HepG2 (cell line): ENCODE data around the gene APOLD1. TPM values are rescaled to one million over a fixed set of nuclear protein-coding genes. Genes with fewer than 3 reads are reported as not detected.
A peak's percentile ranks its signal among the peaks of the same experiment; 100 is the strongest.

Source experiments
- ATAC-seq: fragments of 200-7000 bp; cut with Tn5 transposase; 3 replicates; pipeline ENCODE4 v1.9.1; 2020; ENCODE audit warnings: mild to moderate bottlenecking, moderate library complexity
- BruUV-seq: library from RNA; stranded (reverse); fragments of 400-500 nt; replicated peaks from 2 replicates; lab custom pipeline; 2021; lab: Mats Ljungman, UMichigan
- CTCF ChIA-PET: fragments of 300-600 bp; formaldehyde crosslinking; extraction: SDS; loops from one replicate; lab custom pipeline; 2021; ENCODE audit warnings: low total read pairs, inconsistent platforms, low intra/inter-chr PET ratio; lab: Yijun Ruan, JAX
- POLR2A ChIA-PET: fragments of 350-600 bp; sonication (Branson Sonifier 250); formaldehyde crosslinking; loops from one replicate; lab custom pipeline; 2020; ENCODE audit warnings: antibody characterized with exemption, inconsistent platforms; lab: Yijun Ruan, JAX
- DNase-seq: peaks from one replicate; pipeline ENCODE4 v3.0.0-alpha.2; 2015; ENCODE audit warnings: low spot score
- FAIRE-seq: peaks from 3 replicates; lab custom pipeline; 2011; peaks lifted over from hg19 to GRCh38; lab: Jason Lieb, UNC
- H2AFZ ChIP-seq: one replicate; pipeline ENCODE4 v1.6.1; 2011; ENCODE audit warnings: low read length, inconsistent platforms
- H3K27ac ChIP-seq: fragments of 300-600 bp; 3 replicates; pipeline ENCODE4 v1.8.0; 2011; ENCODE audit warnings: mixed run types, mild to moderate bottlenecking, mixed read lengths, low read length, inconsistent platforms; ENCODE audit not compliant: insufficient read depth; ENCODE audit errors: extremely low read length
- H3K27me3 ChIP-seq, 2 experiments: fragments of 200-600 bp in 1 of 2; 2 replicates in 1 of 2; 3 replicates in 1 of 2; pipeline versions ENCODE4 v1.6.0 to v1.8.0; 2011; ENCODE audit warnings: low read length in 2 of 2, mild to moderate bottlenecking in 2 of 2, moderate library complexity in 2 of 2, inconsistent platforms in 1 of 2; ENCODE audit not compliant: insufficient read depth in 2 of 2, control insufficient read depth in 1 of 2
- H3K36me3 ChIP-seq, 2 experiments: fragments of 200-600 bp in 1 of 2; replicated peaks in 1 of 2; 2 replicates in 1 of 2; 3 replicates in 1 of 2; pipeline versions ENCODE4 v1.5.1 to v1.8.0; 2011; ENCODE audit warnings: low read length in 2 of 2, inconsistent platforms in 1 of 2; ENCODE audit not compliant: insufficient read depth in 2 of 2, control insufficient read depth in 1 of 2
- H3K4me1 ChIP-seq: 2 replicates; pipeline ENCODE4 v1.5.1; 2012; ENCODE audit warnings: low read length, inconsistent platforms; ENCODE audit not compliant: insufficient read depth
- H3K4me2 ChIP-seq: 2 replicates; pipeline ENCODE4 v1.6.0; 2011; ENCODE audit warnings: low read depth, low read length, inconsistent platforms
- H3K4me3 ChIP-seq, 3 experiments: fragments of 200-600 bp in 1 of 3; sonication (generic), shearing (Covaris generic) in 1 of 3; replicated peaks in 1 of 3; 2 replicates each; pipeline ENCODE4 v1.5.1; 2011 to 2016; ENCODE audit warnings: low read length in 3 of 3, inconsistent platforms in 2 of 3, low read depth in 2 of 3, mild to moderate bottlenecking in 2 of 3, control low read depth in 1 of 3, mixed read lengths in 1 of 3; ENCODE audit not compliant: insufficient read depth in 1 of 3
- H3K79me2 ChIP-seq: one replicate; pipeline ENCODE4 v1.6.1; 2011; ENCODE audit warnings: low read length, inconsistent platforms; ENCODE audit not compliant: insufficient read depth
- H3K9ac ChIP-seq: 2 replicates; pipeline ENCODE4 v1.6.0; 2011; ENCODE audit warnings: mild to moderate bottlenecking, low read depth, low read length, inconsistent platforms; ENCODE audit not compliant: insufficient read depth
- H3K9me3 ChIP-seq: 2 replicates; pipeline ENCODE4 v1.5.1; 2012; ENCODE audit warnings: mild to moderate bottlenecking, low read length
- H4K20me1 ChIP-seq: 2 replicates; pipeline ENCODE4 v1.6.0; 2011; ENCODE audit warnings: inconsistent platforms, mild to moderate bottlenecking, low read length, moderate library complexity; ENCODE audit not compliant: insufficient read depth
- GFI1 ChIP-seq: sonication (generic); formaldehyde crosslinking; IDR thresholded peaks from 2 replicates; pipeline ENCODE4 v1.5.0; 2020; ENCODE audit warnings: missing genetic modification reagents, mild to moderate bottlenecking, borderline replicate concordance
- NR2F2 ChIP-seq: IDR thresholded peaks from 2 replicates; pipeline ENCODE4 v1.6.1; 2012; ENCODE audit warnings: low read depth, inconsistent platforms, borderline replicate concordance
- ZBTB8A ChIP-seq: sonication (generic); formaldehyde crosslinking; IDR thresholded peaks from 2 replicates; pipeline ENCODE4 v1.4.0; 2020; ENCODE audit warnings: mild to moderate bottlenecking, low read depth, missing genetic modification reagents, borderline replicate concordance
- ZNF543 ChIP-seq: sonication (generic); formaldehyde crosslinking; IDR thresholded peaks from 2 replicates; pipeline ENCODE4 v1.4.0; 2020; ENCODE audit warnings: mild to moderate bottlenecking, missing genetic modification reagents
- ZNF768 ChIP-seq: sonication (generic); formaldehyde crosslinking; IDR thresholded peaks from 2 replicates; pipeline ENCODE4 v1.4.0; 2020; ENCODE audit warnings: missing genetic modification reagents
- WGBS: methylation state at CpG from one replicate; pipeline ENCODE4 v1.1.6; 2017; ENCODE audit warnings: low lambda C conversion rate; 5-methylcytosine and 5-hydroxymethylcytosine counted together
- in situ Hi-C: cut with HindIII; loops from 2 replicates; pipeline ENCODE4 v1.10.0; 2017; ENCODE audit warnings: low pct_unique_long_range_greater_than_20kb; ENCODE audit not compliant: extremely low pct_ligation_motif_present
- intact Hi-C: fragments of 100-400 bp; cut with micrococcal nuclease; formaldehyde crosslinking; loops from one replicate; pipeline ENCODE4 v1.10.0; 2022; ENCODE audit not compliant: unreplicated experiment
- polyA plus RNA-seq, 8 experiments: library from polyadenylated mRNA; depleted of rRNA in 3 of 8; stranded (reverse) in 7 of 8; unstranded in 1 of 8; fragments of >200 nt; fragmentation: Illumina TruSeq in 4 of 8; extraction: Trizol in 4 of 8; gene quantifications; 2 replicates each; pipeline versions ENCODE4 v1.2.1 to v1.2.3, GENCODE V29; 2011 to 2016; ENCODE audit warnings: low read depth in 4 of 8, missing spikeins in 1 of 8, mixed read lengths in 1 of 8; ENCODE audit not compliant: insufficient read depth in 1 of 8
- total RNA-seq, 5 experiments: library from RNA; depleted of rRNA; stranded (reverse); fragments of >200 nt; fragmentation: Illumina TruSeq; extraction: Trizol; gene quantifications; 2 replicates each; pipeline ENCODE4 v1.2.3, GENCODE V29; 2016; ENCODE audit warnings: low read depth in 1 of 5
- TF ChIP-seq, protein P1 (sequence below): sonication (generic); formaldehyde crosslinking; IDR thresholded peaks from 2 replicates; pipeline ENCODE4 v1.8.1; 2022; ENCODE audit warnings: low read depth, mild to moderate bottlenecking, missing genetic modification reagents

APOLD1 gene
- total and polyA plus RNA-seq, 2 of the 13 experiments (the other 11 are each of a cell fraction or from before 2014, with no cell fraction given) = 0.20 to 0.84 TPM

DNA sequence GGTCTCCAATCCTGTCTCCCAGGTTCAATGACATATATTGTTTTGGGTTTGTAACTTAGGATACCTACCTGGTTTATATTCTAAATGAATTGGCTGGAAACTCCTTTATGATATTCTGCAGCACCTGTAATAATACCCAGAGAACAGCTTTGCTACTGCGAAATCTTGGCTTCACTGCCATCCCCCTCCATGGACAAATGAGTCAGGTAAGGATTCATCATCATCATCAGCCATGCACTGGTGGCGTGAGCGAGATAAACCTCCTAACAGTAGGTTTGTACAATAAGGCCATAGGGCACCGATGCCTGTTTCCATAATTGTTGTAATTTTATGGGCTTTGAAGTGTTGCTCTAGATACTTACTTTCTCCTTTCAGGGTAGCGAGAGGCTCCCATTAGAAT lies 38.4 kb downstream of the APOLD1 start:
- Histone ChIP-seq H3K9me3 (no peaks in the 10 kb centered on the region), H3K36me3 (peaks cover 22 to 86% of the 10 kb centered on the region in 2 experiments), H3K4me2 (no peak overlapping the region), H3K27me3 (no peaks in the 10 kb centered on the region), H3K4me3 (no peak overlapping the region), H3K79me2 (peaks cover 4% of the 10 kb centered on the region), H3K27ac (no peak overlapping the region), H4K20me1 (no peaks in the 10 kb centered on the region), H3K9ac (no peak overlapping the region), H3K4me1 (no peaks in the 10 kb centered on the region), H2AFZ (no peak overlapping the region)
- FAIRE-seq (no peak), ATAC-seq (no peak), DNase-seq (no peak)
- TSS peak; percentile 17 for BruUV-seq
- ChIA-PET CTCF (no interaction called here), POLR2A (no interaction called here)
- 99% methylated on average over 5 of the region's 5 CpGs for WGBS
- TF ChIP-seq, protein P1, sequence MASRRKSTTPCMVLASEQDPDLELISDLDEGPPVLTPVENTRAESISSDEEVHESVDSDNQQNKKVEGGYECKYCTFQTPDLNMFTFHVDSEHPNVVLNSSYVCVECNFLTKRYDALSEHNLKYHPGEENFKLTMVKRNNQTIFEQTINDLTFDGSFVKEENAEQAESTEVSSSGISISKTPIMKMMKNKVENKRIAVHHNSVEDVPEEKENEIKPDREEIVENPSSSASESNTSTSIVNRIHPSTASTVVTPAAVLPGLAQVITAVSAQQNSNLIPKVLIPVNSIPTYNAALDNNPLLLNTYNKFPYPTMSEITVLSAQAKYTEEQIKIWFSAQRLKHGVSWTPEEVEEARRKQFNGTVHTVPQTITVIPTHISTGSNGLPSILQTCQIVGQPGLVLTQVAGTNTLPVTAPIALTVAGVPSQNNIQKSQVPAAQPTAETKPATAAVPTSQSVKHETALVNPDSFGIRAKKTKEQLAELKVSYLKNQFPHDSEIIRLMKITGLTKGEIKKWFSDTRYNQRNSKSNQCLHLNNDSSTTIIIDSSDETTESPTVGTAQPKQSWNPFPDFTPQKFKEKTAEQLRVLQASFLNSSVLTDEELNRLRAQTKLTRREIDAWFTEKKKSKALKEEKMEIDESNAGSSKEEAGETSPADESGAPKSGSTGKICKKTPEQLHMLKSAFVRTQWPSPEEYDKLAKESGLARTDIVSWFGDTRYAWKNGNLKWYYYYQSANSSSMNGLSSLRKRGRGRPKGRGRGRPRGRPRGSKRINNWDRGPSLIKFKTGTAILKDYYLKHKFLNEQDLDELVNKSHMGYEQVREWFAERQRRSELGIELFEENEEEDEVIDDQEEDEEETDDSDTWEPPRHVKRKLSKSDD (CRISPR knock-in tag) = no peak
- TF ChIP-seq GFI1 (CRISPR knock-in tag) = no peak
- TF ChIP-seq NR2F2 = no peak
- intact Hi-C loops = no loop called here
- in situ Hi-C loops = no loop called here

- intact Hi-C loops = loop anchor here (5.0 kb wide), 3 partner anchors 57 to 377 kb away; partner anchors contain the start of gene GPRC5A
- Histone ChIP-seq H3K4me3 (no peak overlapping the region), H2AFZ (no peak overlapping the region), H3K36me3 (peaks cover 2 to 5% of the 10 kb centered on the region in 2 experiments; a peak in 2 of 5 replicates), H3K27ac (no peak overlapping the region), H4K20me1 (no peaks in the 10 kb centered on the region), H3K27me3 (no peaks in the 10 kb centered on the region), H3K79me2 (no peaks in the 10 kb centered on the region), H3K4me1 (no peaks in the 10 kb centered on the region), H3K9ac (no peak overlapping the region), H3K4me2 (no peak overlapping the region), H3K9me3 (no peaks in the 10 kb centered on the region)
- no TSS peak for BruUV-seq
- WGBS = 96% methylated on average over 7 of the region's 7 CpGs
- ChIA-PET POLR2A (no interaction called here), CTCF (no interaction called here)
- ATAC-seq (no peak), DNase-seq (no peak), FAIRE-seq (no peak)
- no peak for TF ChIP-seq ZBTB8A (CRISPR knock-in tag)
- TF ChIP-seq ZNF543 (CRISPR knock-in tag) = no peak
- TF ChIP-seq ZNF768 (CRISPR knock-in tag) = peak; percentile 62; the same call in 1 of the 2 replicates
- in situ Hi-C loops = loop anchor here (5.0 kb wide), 1 partner anchor 37 kb away; no protein-coding TSS in a partner anchor
Measured at GRCh38 chr12:12835378-12836146, 50.1 kb downstream of the APOLD1 start.
